NT2/D1 (cell line): ENCODE data around the gene CTCF.

Experiments
- YY1 ChIP-seq: IDR thresholded peaks from 2 replicates; pipeline ENCODE4 v1.6.1; 2011; ENCODE audit not compliant: insufficient read length, insufficient read depth
- ZNF274 ChIP-seq: IDR thresholded peaks from 2 replicates; pipeline ENCODE4 v1.6.1; 2011; ENCODE audit warnings: mild to moderate bottlenecking, low read depth, low read length

GRCh38 chr16:67534431-67534830 lies 27.9 kb upstream of the CTCF start:
- TF ChIP-seq YY1 (no peak), ZNF274 (no peak)
